ENCODE results near the gene REXO1. TPM values are rescaled to one million over a fixed set of nuclear protein-coding genes. Genes with fewer than 3 reads are reported as not detected.

The REXO1 gene
- total RNA-seq, 1 donor from 2014 or later, result 22.2 TPM

DNA sequence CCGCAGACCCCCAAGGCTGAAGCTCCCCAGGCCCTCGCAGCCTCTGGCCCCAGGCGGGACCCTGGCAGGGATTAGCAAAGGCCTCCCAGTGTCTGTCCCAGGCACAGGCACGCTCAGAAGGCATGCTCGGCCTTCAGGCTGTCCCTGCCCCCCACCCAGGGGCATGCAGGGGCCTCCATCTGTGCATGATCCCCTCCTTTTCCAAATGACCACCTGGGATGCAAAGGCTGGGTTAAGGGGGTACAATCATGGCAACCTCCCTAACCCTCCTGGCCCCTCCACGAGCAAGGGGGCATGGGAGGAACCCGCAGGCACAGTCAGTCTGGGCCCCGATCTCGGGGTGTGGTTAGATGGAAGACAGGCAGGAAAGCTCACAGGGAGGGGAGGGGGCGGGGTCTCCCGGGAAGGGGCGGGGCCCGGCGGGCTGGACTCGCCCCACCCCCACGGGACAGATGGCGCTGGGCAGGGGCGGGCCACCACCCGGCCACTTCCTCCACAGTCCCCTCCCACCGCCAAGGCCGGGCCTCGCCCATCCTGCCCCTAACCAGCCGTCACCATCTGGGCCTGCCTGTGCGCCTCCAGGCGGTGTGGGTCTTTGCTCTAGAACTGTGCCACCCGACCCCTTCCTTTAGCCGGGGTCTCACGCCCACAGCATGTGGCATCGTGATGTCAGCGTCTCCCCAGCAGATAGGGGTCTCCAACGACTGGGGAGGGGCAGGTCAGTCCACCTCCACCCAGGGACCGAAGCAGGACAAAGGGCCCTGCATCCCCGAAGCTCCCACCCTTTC lies 7.0 kb upstream of the REXO1 start:
- H3K4me1 Mint-ChIP-seq (ENCODE audit: low read depth), result peaks cover 51% of the 10 kb centered on the region

DNA sequence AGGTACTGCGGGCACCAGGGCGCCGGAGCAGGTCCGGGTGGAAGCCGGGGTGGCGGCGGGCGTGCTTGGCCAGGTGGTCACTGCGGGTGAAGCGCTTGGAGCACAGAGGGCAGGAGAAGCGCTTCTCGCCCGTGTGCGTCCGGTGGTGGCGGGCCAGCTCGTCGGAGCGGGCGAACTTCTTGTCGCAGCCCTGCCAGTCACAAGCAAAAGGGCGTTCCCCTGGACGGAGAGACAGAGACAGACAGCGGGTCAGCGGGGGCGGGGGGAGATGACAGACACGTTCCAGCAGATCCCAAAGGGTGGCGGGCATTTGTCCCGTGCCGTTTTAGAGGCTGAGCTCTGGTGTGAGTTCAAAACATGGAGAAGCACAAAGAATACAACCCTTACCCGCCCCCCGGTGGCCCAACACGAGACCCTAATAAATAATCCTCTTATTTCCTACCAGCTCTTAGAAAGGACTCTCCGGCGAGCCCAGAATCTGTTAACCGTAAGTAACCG lies 6.3 kb upstream of the REXO1 start:
- Mint-ChIP-seq H3K27me3 (ENCODE audit: low read depth) (no peaks in the 10 kb centered on the region), H3K36me3 (ENCODE audit: low read depth) (no peaks in the 10 kb centered on the region), H3K4me1 (ENCODE audit: low read depth) (peaks cover 45% of the 10 kb centered on the region), H3K27ac (ENCODE audit: unreplicated experiment) (peak overlapping the region; percentile 73), H3K9me3 (ENCODE audit: low read depth) (no peaks in the 10 kb centered on the region), H3K4me3 (ENCODE audit: unreplicated experiment) (no peak overlapping the region)
- DNase-seq (ENCODE audit: low spot score), result no peak
- TF ChIP-seq, protein P1, sequence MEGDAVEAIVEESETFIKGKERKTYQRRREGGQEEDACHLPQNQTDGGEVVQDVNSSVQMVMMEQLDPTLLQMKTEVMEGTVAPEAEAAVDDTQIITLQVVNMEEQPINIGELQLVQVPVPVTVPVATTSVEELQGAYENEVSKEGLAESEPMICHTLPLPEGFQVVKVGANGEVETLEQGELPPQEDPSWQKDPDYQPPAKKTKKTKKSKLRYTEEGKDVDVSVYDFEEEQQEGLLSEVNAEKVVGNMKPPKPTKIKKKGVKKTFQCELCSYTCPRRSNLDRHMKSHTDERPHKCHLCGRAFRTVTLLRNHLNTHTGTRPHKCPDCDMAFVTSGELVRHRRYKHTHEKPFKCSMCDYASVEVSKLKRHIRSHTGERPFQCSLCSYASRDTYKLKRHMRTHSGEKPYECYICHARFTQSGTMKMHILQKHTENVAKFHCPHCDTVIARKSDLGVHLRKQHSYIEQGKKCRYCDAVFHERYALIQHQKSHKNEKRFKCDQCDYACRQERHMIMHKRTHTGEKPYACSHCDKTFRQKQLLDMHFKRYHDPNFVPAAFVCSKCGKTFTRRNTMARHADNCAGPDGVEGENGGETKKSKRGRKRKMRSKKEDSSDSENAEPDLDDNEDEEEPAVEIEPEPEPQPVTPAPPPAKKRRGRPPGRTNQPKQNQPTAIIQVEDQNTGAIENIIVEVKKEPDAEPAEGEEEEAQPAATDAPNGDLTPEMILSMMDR (IDR thresholded peaks at IDR 0.05), result no peak

More for the DNA sequence above, 7.0 kb upstream of the REXO1 start:
- no peaks in the 10 kb centered on the region for H3K36me3 Mint-ChIP-seq (ENCODE audit: low read depth)
- H3K9me3 Mint-ChIP-seq (ENCODE audit: low read depth), result no peaks in the 10 kb centered on the region
- H3K27ac Mint-ChIP-seq (ENCODE audit: unreplicated experiment), result peak overlapping the region; percentile 74
- TF ChIP-seq, protein P1 (IDR thresholded peaks at IDR 0.05), result peak; percentile 5
- DNase-seq (ENCODE audit: low spot score), result no peak
- H3K27me3 Mint-ChIP-seq (ENCODE audit: low read depth), result no peaks in the 10 kb centered on the region
- peak overlapping the region; percentile 25 for H3K4me3 Mint-ChIP-seq (ENCODE audit: unreplicated experiment)

DNA sequence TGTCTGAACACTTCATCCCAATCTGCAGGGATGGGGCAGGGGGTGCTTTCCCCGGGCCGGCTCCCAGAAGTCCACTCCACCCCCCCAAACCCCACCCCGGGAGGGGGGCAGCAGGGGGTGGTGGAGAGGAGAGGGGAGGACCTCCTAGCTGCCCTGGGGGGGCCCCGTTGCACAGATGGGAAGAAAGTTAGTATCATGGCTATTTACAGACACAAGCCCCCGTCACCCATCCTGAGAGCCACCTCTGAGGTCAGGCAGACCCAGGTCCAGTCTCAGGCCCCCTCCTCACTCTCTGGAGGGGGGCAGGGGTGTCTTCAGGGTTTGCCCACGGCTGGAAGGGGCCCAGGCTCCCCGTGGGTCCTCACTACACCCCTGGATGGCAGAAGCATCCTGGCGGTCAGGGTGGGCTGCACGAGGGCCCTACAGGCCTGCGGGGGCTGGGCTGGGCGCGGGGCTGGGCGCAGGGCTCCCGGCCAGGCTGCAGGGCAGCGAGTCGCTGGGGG lies 5.8 kb upstream of the REXO1 start:
- no peaks in the 10 kb centered on the region for H3K9me3 Mint-ChIP-seq (ENCODE audit: low read depth)

DNA sequence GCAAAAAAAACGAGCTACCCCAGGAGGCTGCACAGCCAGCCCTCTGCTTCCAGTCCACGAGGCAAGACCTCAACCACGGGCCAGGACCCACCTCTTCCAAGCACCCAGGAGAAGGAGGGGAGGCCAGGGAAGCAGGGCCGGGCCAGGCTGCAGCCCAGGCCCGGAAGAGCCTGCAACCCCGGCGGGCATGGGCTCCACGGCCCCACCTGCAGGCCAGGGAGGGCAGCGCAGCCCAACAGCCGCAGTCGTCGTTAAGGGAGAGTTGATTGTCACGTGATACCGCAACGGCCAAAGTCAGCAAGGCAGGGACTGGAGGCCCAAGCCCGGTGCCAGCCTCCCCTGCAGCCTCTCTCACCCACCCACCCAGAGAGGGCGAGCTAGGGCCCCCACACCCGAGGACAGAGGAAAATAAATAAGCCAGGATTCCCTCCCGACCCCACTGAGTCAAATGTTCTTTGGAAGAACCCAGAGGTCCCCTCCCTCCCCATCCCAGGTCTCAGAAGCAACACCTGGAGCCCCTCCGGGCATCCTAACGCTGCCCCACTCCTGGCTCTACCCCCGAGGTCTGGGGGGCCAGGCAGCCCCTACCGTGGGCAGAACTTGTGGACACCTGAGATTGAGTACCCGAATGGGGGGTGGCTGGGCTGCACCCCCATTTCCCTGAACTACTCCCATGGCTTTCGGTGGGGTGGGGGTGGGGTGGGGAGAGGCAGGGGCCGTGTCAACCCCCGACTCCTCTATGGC lies 5.2 kb upstream of the REXO1 start:
- Mint-ChIP-seq H3K4me3 (ENCODE audit: unreplicated experiment) (no peak overlapping the region), H3K27me3 (ENCODE audit: low read depth) (no peaks in the 10 kb centered on the region), H3K4me1 (ENCODE audit: low read depth) (peaks cover 36% of the 10 kb centered on the region), H3K9me3 (ENCODE audit: low read depth) (no peaks in the 10 kb centered on the region), H3K27ac (ENCODE audit: unreplicated experiment) (peak overlapping the region; percentile 88), H3K36me3 (ENCODE audit: low read depth) (no peaks in the 10 kb centered on the region)
- TF ChIP-seq, protein P1 (IDR thresholded peaks at IDR 0.05), result peak; percentile 85
- DNase-seq (ENCODE audit: low spot score), result no peak

More for the DNA sequence above, 5.8 kb upstream of the REXO1 start:
- Mint-ChIP-seq H3K4me1 (ENCODE audit: low read depth) (peaks cover 40% of the 10 kb centered on the region), H3K27me3 (ENCODE audit: low read depth) (no peaks in the 10 kb centered on the region), H3K4me3 (ENCODE audit: unreplicated experiment) (no peak overlapping the region), H3K27ac (ENCODE audit: unreplicated experiment) (no peak overlapping the region), H3K36me3 (ENCODE audit: low read depth) (no peaks in the 10 kb centered on the region)
- DNase-seq (ENCODE audit: low spot score), result no peak
- TF ChIP-seq, protein P1 (IDR thresholded peaks at IDR 0.05), result no peak

DNA sequence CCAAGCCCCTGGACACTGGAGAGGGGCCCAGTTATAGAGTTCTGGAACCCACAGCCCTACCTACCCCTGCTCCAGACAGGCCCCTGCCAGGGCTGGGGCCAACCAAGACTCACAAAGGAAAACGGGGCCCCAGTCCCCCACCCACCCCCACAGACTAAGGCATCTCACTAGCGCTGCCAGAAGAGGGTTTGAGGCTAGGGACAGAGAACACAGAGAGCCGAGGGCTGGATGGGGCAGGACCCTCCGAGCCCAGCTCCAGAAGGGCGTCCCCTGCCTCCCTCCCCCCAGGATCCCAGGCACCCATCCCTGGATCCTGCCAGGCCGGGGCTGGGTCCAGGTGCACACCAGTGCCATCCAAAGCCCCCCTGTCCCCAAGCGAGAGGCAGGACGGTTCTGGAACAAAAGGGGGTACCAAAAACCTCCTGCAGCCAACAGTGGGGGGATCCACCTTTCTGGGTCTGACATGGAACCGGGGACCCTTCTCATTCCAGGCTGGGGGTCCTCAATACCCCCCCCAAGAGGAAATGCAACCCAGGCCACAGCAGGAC lies 4.4 kb upstream of the REXO1 start:
- H3K4me3 Mint-ChIP-seq (ENCODE audit: unreplicated experiment), result no peak overlapping the region
- H3K9me3 Mint-ChIP-seq (ENCODE audit: low read depth), result no peaks in the 10 kb centered on the region
- TF ChIP-seq, protein P1 (IDR thresholded peaks at IDR 0.05), result no peak
- H3K27ac Mint-ChIP-seq (ENCODE audit: unreplicated experiment), result no peak overlapping the region
- H3K27me3 Mint-ChIP-seq (ENCODE audit: low read depth), result no peaks in the 10 kb centered on the region
- H3K36me3 Mint-ChIP-seq (ENCODE audit: low read depth), result no peaks in the 10 kb centered on the region
- DNase-seq (ENCODE audit: low spot score), result no peak
- peaks cover 30% of the 10 kb centered on the region for H3K4me1 Mint-ChIP-seq (ENCODE audit: low read depth)

All from chondrocyte (in vitro differentiated cells).